DMS53 (cell line): ENCODE measurements around the gene NBEA.

Experiments used
- DNase-seq: peaks from one replicate; lab custom pipeline; 2025; lab: John Stamatoyannopoulos, UW

Gene NBEA

DNA sequence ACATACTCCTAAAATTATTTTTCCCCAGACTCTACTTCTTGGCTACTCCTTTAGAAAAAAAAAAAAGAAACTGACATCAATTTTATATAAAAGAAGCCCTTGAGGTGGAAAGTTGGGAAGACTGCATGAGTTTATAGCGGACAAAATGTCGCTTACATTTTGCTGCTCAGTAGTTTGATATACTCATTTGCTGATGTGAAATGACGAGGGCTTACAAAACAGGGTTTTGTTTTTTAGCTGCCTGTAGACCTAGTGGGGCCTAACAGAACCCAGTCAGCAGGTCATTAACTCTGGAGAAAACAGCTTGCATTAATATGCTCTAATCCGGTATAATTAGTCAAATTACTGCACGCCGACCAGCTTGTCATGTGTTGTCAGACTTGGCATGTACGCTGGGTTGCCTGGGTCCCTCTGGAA lies 572.0 kb downstream of the NBEA start:
- no peak for DNase-seq

DNA sequence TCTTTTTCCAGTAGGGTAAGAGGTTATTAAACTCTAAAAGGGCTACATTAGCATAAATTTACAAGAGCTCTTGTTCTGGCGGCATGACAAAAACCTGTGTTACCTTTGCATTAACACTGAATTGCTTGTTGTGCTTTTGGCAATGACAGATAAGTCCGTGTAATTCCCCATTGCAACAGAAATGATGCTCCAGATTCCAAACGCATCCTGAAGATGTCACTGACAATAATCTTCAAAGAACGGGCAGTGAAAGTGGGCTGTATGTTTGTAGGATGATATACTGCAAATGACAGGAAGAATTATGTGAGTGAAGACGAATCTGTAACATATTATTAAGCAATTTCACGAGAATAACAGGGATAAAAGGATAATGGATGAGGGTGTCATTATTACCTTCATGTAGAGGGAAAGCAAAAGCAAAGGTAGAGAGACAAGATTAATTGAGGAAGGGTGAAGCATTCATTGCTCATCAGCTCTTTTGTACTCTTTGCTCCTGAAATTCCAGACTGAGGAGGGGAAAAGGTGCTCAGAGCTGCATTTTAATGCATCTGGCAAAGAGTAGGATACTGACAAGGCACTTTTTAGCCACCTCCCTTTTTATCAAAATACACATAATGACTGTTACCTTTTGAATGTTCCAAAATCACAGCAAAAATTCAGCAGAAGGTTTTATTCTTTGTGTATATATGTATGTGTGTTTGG lies 572.9 kb downstream of the NBEA start:
- no peak for DNase-seq

GRCh38 chr13:35518337-35518946 lies 576.4 kb downstream of the NBEA start:
- DNase-seq: no peak

DNA sequence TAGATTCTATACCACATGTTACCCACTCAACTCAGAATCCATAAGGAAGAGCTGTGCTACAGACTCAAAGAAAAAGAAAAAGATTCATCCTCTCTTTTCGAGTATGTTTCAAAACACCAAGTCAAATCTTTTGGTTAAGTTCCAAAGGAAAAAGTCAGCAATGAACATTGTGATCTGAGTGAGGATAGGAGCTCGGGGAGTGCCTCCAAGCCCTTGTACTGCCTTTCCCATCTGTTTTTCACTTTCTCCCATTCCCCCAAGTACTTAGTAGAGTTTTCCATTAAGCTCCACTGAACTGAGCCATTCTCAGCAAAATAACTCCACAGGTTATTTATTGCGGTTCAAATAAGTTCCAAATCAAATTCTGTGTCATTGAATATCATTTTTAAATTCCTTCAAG lies 582.1 kb downstream of the NBEA start:
- no peak for DNase-seq

GRCh38 chr13:35526577-35526976 lies 584.5 kb downstream of the NBEA start:
- DNase-seq: no peak

DNA sequence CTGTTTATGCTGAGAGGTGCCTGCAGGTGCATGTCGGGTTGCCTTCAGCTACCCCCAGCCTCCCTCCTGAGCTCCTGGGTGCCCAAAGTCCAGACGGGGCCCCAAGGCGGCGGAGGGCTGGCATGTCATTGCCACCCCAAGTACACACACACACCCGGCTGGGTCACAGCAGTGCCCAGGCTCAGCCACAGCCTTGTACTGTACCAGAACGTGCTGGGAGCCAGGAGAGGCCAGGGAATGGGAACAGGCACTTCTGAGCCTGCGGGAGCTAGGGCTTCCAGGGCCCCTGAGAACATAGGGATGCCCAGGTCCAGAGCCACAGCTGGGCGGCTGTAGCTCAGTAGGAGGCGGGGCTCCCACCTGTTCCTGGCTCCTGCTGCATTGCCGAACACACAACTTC lies 585.4 kb downstream of the NBEA start:
- no peak for DNase-seq

GRCh38 chr13:35530147-35530546 lies 588.1 kb downstream of the NBEA start:
- DNase-seq: no peak

DNA sequence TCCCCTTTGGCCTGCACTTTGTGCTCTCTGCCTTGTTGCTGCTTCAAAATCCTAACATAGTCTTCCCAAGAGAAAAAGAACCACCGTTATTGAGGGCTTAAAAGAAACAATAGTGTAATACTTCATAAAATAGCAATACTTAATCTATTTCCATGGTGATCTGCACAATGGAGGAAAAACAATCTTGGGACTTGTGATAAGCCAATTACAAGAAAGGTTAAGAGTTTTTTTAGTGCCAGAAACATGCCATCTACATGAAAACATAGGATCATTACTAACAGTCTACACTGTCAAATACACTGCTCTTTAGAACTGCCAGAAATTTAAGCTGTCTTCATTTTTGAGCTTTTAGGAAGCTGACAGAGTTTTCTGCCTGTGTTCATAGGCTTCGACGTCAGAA lies 588.5 kb downstream of the NBEA start:
- DNase-seq: no peak

GRCh38 chr13:35531526-35531925 lies 589.5 kb downstream of the NBEA start:
- no peak for DNase-seq

- no peak for DNase-seq
Measured at GRCh38 chr13:35534343-35534742, 592.3 kb downstream of the NBEA start.

- DNase-seq: no peak
Measured at GRCh38 chr13:35548790-35549189, 606.7 kb downstream of the NBEA start.

DNA sequence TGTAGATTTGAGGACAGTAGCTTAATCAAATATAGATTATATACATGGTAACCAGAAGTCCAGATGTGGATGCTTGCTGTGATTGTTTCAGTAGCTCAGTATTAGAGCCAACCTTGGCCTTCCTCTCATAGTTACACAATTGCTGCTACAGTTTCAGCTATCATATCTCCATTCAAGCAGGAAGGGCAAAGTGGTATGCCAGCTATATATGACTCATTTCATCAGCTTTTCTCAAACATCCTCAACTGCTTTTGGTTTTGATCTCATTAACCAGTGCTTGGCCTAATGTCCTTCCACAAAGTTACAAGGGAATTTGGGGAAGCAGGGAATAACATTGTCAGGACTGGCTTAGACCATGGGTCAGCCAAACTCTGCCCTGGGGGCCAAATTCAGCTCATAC lies 607.4 kb downstream of the NBEA start:
- peak; percentile 79 for DNase-seq

DNA sequence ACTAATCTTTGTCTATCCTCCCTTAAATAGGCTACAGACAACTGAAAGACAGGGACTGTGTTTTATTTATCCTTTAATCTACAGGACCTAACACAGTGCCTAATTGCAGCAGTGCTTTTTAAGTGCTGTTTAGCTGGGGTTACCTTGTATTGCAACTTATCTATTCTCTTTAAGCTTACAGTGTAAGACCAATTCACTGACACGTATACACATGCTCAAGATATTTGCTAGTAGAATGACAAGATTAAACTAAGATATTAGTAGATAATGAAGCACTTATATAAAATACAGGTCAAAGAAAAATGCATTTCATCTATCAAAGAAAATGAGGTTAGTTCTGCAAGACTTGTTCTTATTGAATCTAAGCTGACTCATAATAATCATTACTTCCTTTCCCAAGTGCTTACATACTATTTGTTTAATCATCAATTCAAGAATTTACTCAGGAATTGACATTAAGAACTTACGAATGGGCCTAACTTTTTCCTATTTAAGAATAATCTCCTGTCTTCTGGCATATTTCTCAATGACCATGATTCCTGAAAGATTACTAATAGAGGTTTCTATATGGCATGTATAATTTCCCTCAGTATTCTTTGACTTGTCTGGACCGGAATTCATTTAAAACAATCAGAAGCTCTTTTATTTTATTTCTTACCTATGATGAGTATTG lies 610.2 kb downstream of the NBEA start:
- peak; percentile 10 for DNase-seq

DNA sequence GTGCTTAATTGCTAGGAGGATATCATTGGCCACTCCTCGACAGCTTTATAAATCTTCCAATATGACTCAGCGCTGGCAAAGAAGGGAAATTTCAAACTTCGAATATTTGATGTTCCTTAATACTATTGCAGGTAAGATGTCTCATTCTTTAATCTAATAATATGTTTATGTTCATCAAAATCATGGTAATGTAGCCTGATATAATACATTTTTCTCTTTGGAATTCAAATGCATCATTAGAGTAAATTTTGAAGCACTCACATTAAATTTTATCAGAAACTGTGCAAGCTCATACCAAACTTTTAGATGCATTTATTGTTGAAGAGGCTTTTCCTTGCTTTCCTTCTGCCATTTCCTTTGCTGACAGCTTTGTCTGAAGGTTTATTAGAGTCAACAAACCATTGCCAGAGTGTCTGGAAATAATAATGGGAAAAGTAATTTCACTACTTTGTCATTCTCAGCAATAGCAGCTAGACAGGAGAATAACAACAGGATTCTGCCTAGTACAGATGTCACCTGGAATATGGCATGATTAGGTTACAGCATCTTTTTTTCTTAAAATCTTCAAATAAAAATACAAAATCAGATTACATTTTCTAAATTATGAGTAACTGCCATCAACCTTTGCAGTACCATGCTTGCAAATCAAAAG lies 613.0 kb downstream of the NBEA start:
- no peak for DNase-seq

DNA sequence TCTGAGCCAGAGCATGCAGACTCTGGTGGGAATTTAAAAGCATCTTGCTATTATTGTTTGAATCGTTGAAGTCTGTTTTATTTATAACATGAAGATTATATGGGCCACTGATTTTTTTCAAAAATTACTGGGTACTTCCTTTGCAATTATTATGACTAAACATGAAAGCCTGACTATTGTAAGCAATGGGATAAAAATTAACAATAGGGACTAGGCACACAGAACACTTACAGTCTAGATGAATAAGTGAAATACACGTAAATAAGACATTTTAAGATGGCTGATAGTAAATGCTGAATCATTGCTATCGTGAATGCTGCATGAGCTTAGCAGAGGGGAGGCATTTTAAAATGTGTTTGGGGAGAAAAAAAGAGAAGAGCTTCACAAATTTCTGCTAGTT lies 615.4 kb downstream of the NBEA start:
- DNase-seq: no peak

DNA sequence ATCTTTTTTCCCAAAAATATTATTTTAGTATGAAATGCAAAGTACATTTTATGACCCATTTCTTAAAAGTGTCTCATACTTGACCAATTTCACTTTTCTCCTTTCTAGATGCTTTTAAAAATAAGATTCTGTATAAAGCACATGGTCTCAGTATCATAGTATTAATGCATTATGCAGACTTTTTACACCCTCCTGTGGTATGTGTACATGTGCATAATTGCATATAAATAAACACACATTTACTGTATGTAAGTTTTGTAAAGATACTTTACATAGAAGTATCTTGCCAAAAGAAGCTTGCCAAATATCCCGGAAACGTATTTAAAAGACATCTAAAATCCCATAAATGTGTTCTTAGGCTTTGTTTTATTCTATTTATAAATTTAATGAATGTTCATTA lies 619.5 kb downstream of the NBEA start:
- DNase-seq: no peak

- no peak for DNase-seq
Measured at GRCh38 chr13:35565273-35565672, 623.2 kb downstream of the NBEA start.

DNA sequence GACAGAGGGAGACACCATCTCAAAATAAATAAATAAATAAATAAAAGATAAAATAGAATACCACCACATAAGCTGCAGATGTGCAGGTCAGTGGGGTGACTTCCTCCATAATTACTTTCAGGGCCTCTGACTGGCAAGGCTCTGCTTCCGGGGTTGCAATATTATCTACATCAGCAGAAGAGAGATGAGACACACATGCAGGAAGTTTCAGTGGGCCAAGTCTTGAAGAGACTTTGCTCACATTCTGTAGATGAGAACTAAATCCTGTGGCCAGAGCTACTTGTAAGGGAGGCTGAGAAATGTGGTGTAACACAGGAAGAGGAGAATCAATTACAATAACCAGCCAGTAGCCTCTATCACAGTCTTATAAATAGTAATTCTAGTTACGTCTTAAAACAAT lies 624.3 kb downstream of the NBEA start:
- DNase-seq: no peak

DNA sequence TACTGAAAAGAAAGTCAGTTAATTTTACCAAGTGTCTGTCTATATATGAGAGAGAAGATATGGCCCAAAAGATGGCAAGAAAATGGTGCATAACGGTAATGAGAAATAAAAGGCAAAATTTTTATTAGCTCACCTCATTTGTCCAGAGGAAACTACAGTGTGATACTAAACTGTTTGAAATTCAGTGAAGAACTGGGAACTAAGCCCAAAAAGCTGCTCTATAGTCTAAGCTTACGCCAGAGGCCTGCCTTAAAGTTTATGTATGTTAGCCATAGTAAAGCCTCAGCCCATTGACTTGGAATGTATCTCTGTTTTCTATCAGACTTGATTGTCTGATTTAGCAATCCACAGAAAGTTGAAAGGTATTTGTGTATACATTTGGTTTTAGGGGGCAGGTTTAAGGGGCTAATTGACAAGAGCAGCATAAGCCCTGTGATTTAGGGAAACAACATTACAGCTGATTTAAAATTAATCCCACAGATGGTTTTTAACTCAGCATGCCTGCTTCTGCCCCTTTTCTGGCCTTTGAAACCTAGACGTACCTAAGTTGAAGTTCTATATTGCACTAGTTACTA lies 625.4 kb downstream of the NBEA start:
- DNase-seq: no peak

- no peak for DNase-seq
Measured at GRCh38 chr13:35573639-35574038, 631.6 kb downstream of the NBEA start.

DNA sequence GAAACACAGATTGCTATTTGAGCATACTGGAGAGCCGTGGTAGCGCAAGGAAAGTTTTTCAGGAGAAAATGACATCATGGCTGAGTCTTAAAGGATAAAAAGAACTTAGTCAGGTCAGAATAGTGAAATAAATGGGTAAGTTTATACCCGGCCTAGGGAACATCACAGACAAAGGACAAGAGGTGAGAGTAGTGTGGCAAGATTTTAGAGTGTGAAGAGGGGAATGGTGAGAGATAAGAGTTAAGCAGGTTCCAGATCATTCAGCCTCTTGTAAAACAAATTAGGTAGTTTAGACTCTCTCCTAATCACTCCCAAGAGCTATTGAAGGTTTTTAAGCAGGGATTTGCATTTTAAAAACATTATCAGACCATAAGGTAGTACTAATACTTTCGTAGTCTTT lies 650.4 kb downstream of the NBEA start:
- no peak for DNase-seq

DNA sequence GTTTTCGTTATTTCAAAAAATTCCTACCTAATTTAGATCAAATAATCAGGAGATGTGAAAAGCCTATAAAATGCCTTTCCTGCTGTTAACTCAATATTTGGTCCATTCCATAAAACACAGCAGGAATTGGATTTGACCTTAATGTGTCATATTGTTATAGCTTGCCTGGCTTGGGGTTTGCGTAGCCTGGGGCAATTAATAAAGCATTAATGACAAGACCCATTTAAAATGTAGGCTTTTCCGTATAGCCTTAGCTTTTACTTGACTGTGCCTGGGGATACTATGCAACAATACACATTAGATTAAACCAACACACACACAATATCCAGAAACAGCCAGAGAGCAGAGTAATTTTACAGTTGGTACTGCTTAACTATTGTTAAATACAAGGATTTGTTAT lies 651.6 kb downstream of the NBEA start:
- DNase-seq: no peak

GRCh38 chr13:35594096-35594495 lies 652.0 kb downstream of the NBEA start:
- no peak for DNase-seq
